ENCODE data around the gene KRTAP13-4. TPM values are rescaled to one million over a fixed set of nuclear protein-coding genes. Genes with fewer than 3 reads are reported as not detected.

KRTAP13-4 gene
- polyA plus RNA-seq, 1 of the 3 experiments (the other 2 are of a cell fraction), result not detected

- TF ChIP-seq PBX3 (IDR thresholded peaks at IDR 0.05), result no peak
- no peak for TF ChIP-seq SIN3A (IDR thresholded peaks at IDR 0.05; ENCODE audit: borderline replicate concordance, low read depth, low read length)
- TF ChIP-seq TEAD4 (IDR thresholded peaks at IDR 0.05; ENCODE audit: borderline replicate concordance, insufficient read depth), result no peak
- TF ChIP-seq TCF12 (IDR thresholded peaks at IDR 0.05), result no peak
- TF ChIP-seq MAX (IDR thresholded peaks at IDR 0.05; ENCODE audit: low read depth), result no peak
- TF ChIP-seq EP300 (IDR thresholded peaks at IDR 0.05; ENCODE audit: borderline replicate concordance in 1 of 2, low read depth in 1 of 2, low read length in 1 of 2), result no peak
- TF ChIP-seq SMC3 (IDR thresholded peaks at IDR 0.05; ENCODE audit: low read depth, low read length), result no peak
- TF ChIP-seq GABPA (IDR thresholded peaks at IDR 0.05; ENCODE audit: low read depth), result no peak
- TF ChIP-seq RCOR1 (IDR thresholded peaks at IDR 0.05; ENCODE audit: low read length), result no peak
- TF ChIP-seq MEF2A (IDR thresholded peaks at IDR 0.05; ENCODE audit: borderline replicate concordance, low read depth), result no peak
- TF ChIP-seq NRF1 (IDR thresholded peaks at IDR 0.05; ENCODE audit: low read depth, low read length), result no peak
These were observed 17.0 kb downstream of the KRTAP13-4 start (continued) for GRCh38 chr21:30447056-30447455.

- no peak overlapping the region for H3K9ac ChIP-seq
- no peaks in the 10 kb centered on the region for H3K4me1 ChIP-seq (ENCODE audit: control insufficient read depth in 1 of 2, insufficient read depth in 2 of 2, low read depth in 1 of 2, low read length in 1 of 2)
- no peaks in the 10 kb centered on the region for H3F3A ChIP-seq (replicated peaks; ENCODE audit: insufficient read depth)
- ChIA-PET CTCF (interaction anchor here (1.4 kb wide), 1 partner anchor 15 kb away, joined by 6 read pairs; no protein-coding TSS in a partner anchor), POLR2A (no interaction called here)
- H3K27ac ChIP-seq (ENCODE audit: low read depth in 2 of 2, low read length in 1 of 2), result no peak overlapping the region
- H2AFZ ChIP-seq (ENCODE audit: low read depth), result no peak overlapping the region
- no peak overlapping the region for H3K4me2 ChIP-seq
- no peaks in the 10 kb centered on the region for H3K36me3 ChIP-seq (replicated peaks in 1 of 2; ENCODE audit: control insufficient read depth in 1 of 2, insufficient read depth in 2 of 2, low read length in 1 of 2)
- H3K9me3 ChIP-seq, result no peaks in the 10 kb centered on the region
- H4K20me1 ChIP-seq (ENCODE audit: insufficient read depth), result no peaks in the 10 kb centered on the region
- 1% methylated on average over 3 of the region's 3 CpGs for WGBS (ENCODE audit: low lambda C conversion rate)
- TF ChIP-seq CHD2 (IDR thresholded peaks at IDR 0.05; ENCODE audit: low read length, partially characterized antibody), result no peak
- TF ChIP-seq USF1 (IDR thresholded peaks at IDR 0.05; ENCODE audit: borderline replicate concordance, low read depth), result no peak
- TF ChIP-seq EP300 (IDR thresholded peaks at IDR 0.05; ENCODE audit: borderline replicate concordance in 1 of 2, low read depth in 1 of 2, low read length in 1 of 2), result no peak
- TF ChIP-seq FOXM1 (IDR thresholded peaks at IDR 0.05; ENCODE audit: low read depth), result no peak
- TF ChIP-seq YY1 (IDR thresholded peaks at IDR 0.05; ENCODE audit: low read depth), result no peak
- no peak for TF ChIP-seq NRF1 (IDR thresholded peaks at IDR 0.05; ENCODE audit: low read depth, low read length)
- no peak for TF ChIP-seq SIN3A (IDR thresholded peaks at IDR 0.05; ENCODE audit: borderline replicate concordance, low read depth, low read length)
- no peak for TF ChIP-seq GABPA (IDR thresholded peaks at IDR 0.05; ENCODE audit: low read depth)
- TF ChIP-seq TEAD4 (IDR thresholded peaks at IDR 0.05; ENCODE audit: borderline replicate concordance, insufficient read depth), result no peak
- TF ChIP-seq TCF12 (IDR thresholded peaks at IDR 0.05), result no peak
- TF ChIP-seq IRF3 (IDR thresholded peaks at IDR 0.05; ENCODE audit: low read depth, low read length), result no peak
- TF ChIP-seq FOXJ3 (CRISPR knock-in tag; IDR thresholded peaks at IDR 0.05), result no peak
- no peaks in the 10 kb centered on the region for H3K79me2 ChIP-seq (ENCODE audit: insufficient read depth)
- DNase-seq, result no peak
- H3K27me3 ChIP-seq (ENCODE audit: insufficient read depth), result no peaks in the 10 kb centered on the region
- no peak overlapping the region for H3K4me3 ChIP-seq (ENCODE audit: low read depth in 2 of 2, low read length in 1 of 2)
- no peaks in the 10 kb centered on the region for H3K9me2 ChIP-seq
These were observed 18.5 kb downstream of the KRTAP13-4 start for GRCh38 chr21:30448514-30448913.
